GM23338 (cell line): Measurements from ENCODE around the gene OLFM1. TPM values are rescaled to one million over a fixed set of nuclear protein-coding genes. Genes with fewer than 3 reads are reported as not detected.

ENCODE experiments used
- ATAC-seq: fragments of 200-7000 bp; cut with Tn5 transposase; 3 replicates; pipeline ENCODE4 v1.9.1; 2020
- DNase-seq: peaks from one replicate; pipeline ENCODE4 v3.0.0-alpha.2; 2015; ENCODE audit warnings: low spot score
- H2AFZ ChIP-seq: fragments of 200-600 bp; sonication (generic); 2 replicates; pipeline ENCODE4 v1.8.0; 2016; ENCODE audit warnings: antibody characterized with exemption, mild to moderate bottlenecking, moderate library complexity
- H3F3A ChIP-seq: fragments of 200-600 bp; sonication (generic); replicated peaks from 2 replicates; pipeline ENCODE4 v1.8.0; 2017; ENCODE audit warnings: antibody characterized with exemption, mixed run types, low read depth
- H3K27ac ChIP-seq: fragments of 200-600 bp; sonication (generic); 2 replicates; pipeline ENCODE4 v1.6.1; 2016; ENCODE audit warnings: low read depth
- H3K27me3 ChIP-seq: fragments of 200-600 bp; sonication (generic); 2 replicates; pipeline ENCODE4 v1.8.0; 2016; ENCODE audit warnings: mild to moderate bottlenecking, mixed run types, moderate library complexity; ENCODE audit not compliant: insufficient read depth
- H3K36me3 ChIP-seq: fragments of 200-600 bp; sonication (generic); 2 replicates; pipeline ENCODE4 v1.8.0; 2016; ENCODE audit warnings: mild to moderate bottlenecking; ENCODE audit not compliant: insufficient read depth
- H3K4me1 ChIP-seq: fragments of 200-600 bp; sonication (generic); 2 replicates; pipeline ENCODE4 v1.8.0; 2016; ENCODE audit warnings: mild to moderate bottlenecking, moderate library complexity; ENCODE audit not compliant: insufficient read depth
- H3K4me2 ChIP-seq: fragments of 200-600 bp; sonication (generic); 2 replicates; pipeline ENCODE4 v1.7.1; 2017; ENCODE audit warnings: mixed run types
- H3K4me3 ChIP-seq: fragments of 200-600 bp; sonication (generic); 2 replicates; pipeline ENCODE4 v1.6.1; 2016; ENCODE audit warnings: mixed run types
- H3K79me2 ChIP-seq: fragments of 200-600 bp; sonication (generic); replicated peaks from 2 replicates; pipeline ENCODE4 v1.8.0; 2017; ENCODE audit warnings: mild to moderate bottlenecking; ENCODE audit not compliant: insufficient read depth
- H3K9me2 ChIP-seq: fragments of 200-600 bp; sonication (generic); 2 replicates; pipeline ENCODE4 v1.8.0; 2017; ENCODE audit not compliant: insufficient read depth
- H4K20me1 ChIP-seq: fragments of 200-600 bp; sonication (generic); replicated peaks from 2 replicates; pipeline ENCODE4 v1.8.0; 2017; ENCODE audit warnings: mild to moderate bottlenecking; ENCODE audit not compliant: insufficient read depth
- H3K27ac Mint-ChIP-seq: 2 replicates; pipeline ENCODE4 v1.8.0; 2020; ENCODE audit warnings: inconsistent platforms, mild to moderate bottlenecking, moderate library complexity, mixed read lengths
- H3K27me3 Mint-ChIP-seq: 3 replicates; pipeline ENCODE4 v1.8.0; 2022; ENCODE audit warnings: low read depth, mild to moderate bottlenecking, moderate library complexity, mixed read lengths, inconsistent platforms; ENCODE audit not compliant: insufficient read depth, poor library complexity
- H3K36me3 Mint-ChIP-seq: 3 replicates; pipeline ENCODE4 v1.8.0; 2021; ENCODE audit warnings: low read depth, mild to moderate bottlenecking, inconsistent platforms, moderate library complexity, mixed read lengths
- H3K4me1 Mint-ChIP-seq: 3 replicates; pipeline ENCODE4 v1.8.0; 2020; ENCODE audit warnings: mild to moderate bottlenecking, inconsistent platforms, mixed read lengths
- H3K4me3 Mint-ChIP-seq: 3 replicates; pipeline ENCODE4 v1.8.0; 2021; ENCODE audit warnings: moderate library complexity, mild to moderate bottlenecking, inconsistent platforms, mixed read lengths
- H3K9me3 Mint-ChIP-seq: 3 replicates; pipeline ENCODE4 v1.8.0; 2020; ENCODE audit warnings: moderate library complexity, mild to moderate bottlenecking, inconsistent platforms, mixed read lengths
- CREB1 ChIP-seq: fragments of 250-450 bp; sonication (Bioruptor Pico); IDR thresholded peaks from 2 replicates; pipeline ENCODE4 v1.5.0; 2020; ENCODE audit warnings: low read depth, mild to moderate bottlenecking, moderate library complexity
- ETS1 ChIP-seq: IDR thresholded peaks from 2 replicates; pipeline ENCODE4 v1.6.1; 2016; ENCODE audit warnings: antibody characterized with exemption
- EZH2 ChIP-seq: fragments of 200-600 bp; sonication (generic); IDR thresholded peaks from one replicate; pipeline ENCODE4 v1.8.0; 2017; ENCODE audit warnings: antibody characterized with exemption, mild to moderate bottlenecking, low read depth; ENCODE audit not compliant: unreplicated experiment
- EZH2phosphoT487 ChIP-seq: fragments of 200-600 bp; sonication (generic); IDR thresholded peaks from one replicate; pipeline ENCODE4 v1.8.1; 2018; ENCODE audit warnings: antibody characterized with exemption; ENCODE audit not compliant: unreplicated experiment
- JUNB ChIP-seq: IDR thresholded peaks from one replicate; pipeline ENCODE4 v1.6.1; 2016; ENCODE audit warnings: antibody characterized with exemption; ENCODE audit not compliant: unreplicated experiment
- NANOG ChIP-seq: IDR thresholded peaks from 2 replicates; pipeline ENCODE4 v1.6.1; 2016; ENCODE audit warnings: antibody characterized with exemption, borderline replicate concordance
- POLR2AphosphoS5 ChIP-seq: IDR thresholded peaks from 2 replicates; pipeline ENCODE4 v1.6.1; 2016; ENCODE audit warnings: antibody characterized with exemption, low read depth
- REST ChIP-seq: IDR thresholded peaks from one replicate; pipeline ENCODE4 v1.6.1; 2018; ENCODE audit warnings: antibody characterized with exemption; ENCODE audit not compliant: unreplicated experiment
- STAT1 ChIP-seq: IDR thresholded peaks from one replicate; pipeline ENCODE4 v1.6.1; 2016; ENCODE audit warnings: antibody characterized with exemption; ENCODE audit not compliant: unreplicated experiment
- ZNF114 ChIP-seq: fragments of 250-450 bp; sonication (Bioruptor Pico); IDR thresholded peaks from 2 replicates; pipeline ENCODE4 v1.5.0; 2020; ENCODE audit warnings: mild to moderate bottlenecking, moderate library complexity
- ZNF331 ChIP-seq: fragments of 250-450 bp; sonication (Bioruptor Pico); IDR thresholded peaks from 2 replicates; pipeline ENCODE4 v1.5.0; 2020; ENCODE audit warnings: low read depth, mild to moderate bottlenecking, moderate library complexity
- ZNF462 ChIP-seq: fragments of 250-450 bp; sonication (Bioruptor Pico); IDR thresholded peaks from 2 replicates; pipeline ENCODE4 v1.5.0; 2020; ENCODE audit warnings: mild to moderate bottlenecking, moderate library complexity
- polyA plus RNA-seq: library from polyadenylated mRNA; unstranded; fragments of >200 nt; fragmentation: Nextera tagmentation; extraction: Ambion mirVana; gene quantifications from 2 replicates; pipeline ENCODE4 v1.2.1, GENCODE V29; 2016
- total RNA-seq: library from RNA; depleted of rRNA; stranded (reverse); fragments of >200 nt; shearing (Covaris generic); gene quantifications from 2 replicates; pipeline ENCODE4 v1.2.3, GENCODE V29; 2014
- TF ChIP-seq, protein P1 (sequence below), 2 experiments: fragments of 200-600 bp in 1 of 2; sonication (generic) in 1 of 2; conservative IDR thresholded peaks; 2 replicates each; pipeline versions ENCODE4 v1.5.1 to v1.6.1; 2016 to 2017; ENCODE audit warnings: antibody characterized with exemption in 2 of 2, low read depth in 2 of 2, mild to moderate bottlenecking in 2 of 2, moderate library complexity in 1 of 2

The OLFM1 gene
- total and polyA plus RNA-seq, 2 experiments from 2014 or later: 20.6 to 40.1 TPM

GRCh38 chr9:135104761-135105160 lies 17.3 kb downstream of the OLFM1 start:
- peaks cover 7% of the 10 kb centered on the region for H3K27me3 Mint-ChIP-seq
- Histone ChIP-seq H3K79me2 (no peaks in the 10 kb centered on the region), H3K4me3 (no peak overlapping the region), H3K27ac (no peak overlapping the region), H3F3A (no peaks in the 10 kb centered on the region), H3K36me3 (peaks cover 5% of the 10 kb centered on the region; the same call in 1 of the 2 replicates), H3K4me2 (no peak overlapping the region), H4K20me1 (no peaks in the 10 kb centered on the region), H3K9me2 (no peaks in the 10 kb centered on the region), H3K4me1 (peaks cover 9% of the 10 kb centered on the region; the same call in 1 of the 2 replicates), H2AFZ (no peak overlapping the region), H3K27me3 (no peaks in the 10 kb centered on the region)
- no peak for DNase-seq
- peaks cover 7% of the 10 kb centered on the region; the same call in 2 of the 3 replicates for H3K36me3 Mint-ChIP-seq
- TF ChIP-seq, protein P1, sequence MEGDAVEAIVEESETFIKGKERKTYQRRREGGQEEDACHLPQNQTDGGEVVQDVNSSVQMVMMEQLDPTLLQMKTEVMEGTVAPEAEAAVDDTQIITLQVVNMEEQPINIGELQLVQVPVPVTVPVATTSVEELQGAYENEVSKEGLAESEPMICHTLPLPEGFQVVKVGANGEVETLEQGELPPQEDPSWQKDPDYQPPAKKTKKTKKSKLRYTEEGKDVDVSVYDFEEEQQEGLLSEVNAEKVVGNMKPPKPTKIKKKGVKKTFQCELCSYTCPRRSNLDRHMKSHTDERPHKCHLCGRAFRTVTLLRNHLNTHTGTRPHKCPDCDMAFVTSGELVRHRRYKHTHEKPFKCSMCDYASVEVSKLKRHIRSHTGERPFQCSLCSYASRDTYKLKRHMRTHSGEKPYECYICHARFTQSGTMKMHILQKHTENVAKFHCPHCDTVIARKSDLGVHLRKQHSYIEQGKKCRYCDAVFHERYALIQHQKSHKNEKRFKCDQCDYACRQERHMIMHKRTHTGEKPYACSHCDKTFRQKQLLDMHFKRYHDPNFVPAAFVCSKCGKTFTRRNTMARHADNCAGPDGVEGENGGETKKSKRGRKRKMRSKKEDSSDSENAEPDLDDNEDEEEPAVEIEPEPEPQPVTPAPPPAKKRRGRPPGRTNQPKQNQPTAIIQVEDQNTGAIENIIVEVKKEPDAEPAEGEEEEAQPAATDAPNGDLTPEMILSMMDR (conservative IDR thresholded peaks at IDR 0.05; ENCODE audit: low read depth in 2 of 2): no peak
- TF ChIP-seq EZH2phosphoT487 (no peak), REST (no peak), ZNF462 (no peak), CREB1 (CRISPR knock-in tag) (no peak), JUNB (no peak), ZNF114 (no peak), POLR2AphosphoS5 (no peak), EZH2 (no peak), ZNF331 (CRISPR knock-in tag) (no peak), NANOG (no peak), ETS1 (no peak), STAT1 (no peak)
- H3K27ac Mint-ChIP-seq: no peak overlapping the region
- no peaks in the 10 kb centered on the region; the same call in 2 of the 3 replicates for H3K9me3 Mint-ChIP-seq
- ATAC-seq: no peak
- no peak overlapping the region for H3K4me3 Mint-ChIP-seq
- peaks cover 25% of the 10 kb centered on the region for H3K4me1 Mint-ChIP-seq
